ENCODE measurements around the gene TIMM10B. TPM values are rescaled to one million over a fixed set of nuclear protein-coding genes. Genes with fewer than 3 reads are reported as not detected.
"Not testable (repeated sequence)": the region's sequence is repeated elsewhere in the genome, so short reads cannot be mapped to it uniquely, and the experiment has no call there.

Gene TIMM10B
- total RNA-seq, 1 donor from 2014 or later: 43.0 TPM

DNA sequence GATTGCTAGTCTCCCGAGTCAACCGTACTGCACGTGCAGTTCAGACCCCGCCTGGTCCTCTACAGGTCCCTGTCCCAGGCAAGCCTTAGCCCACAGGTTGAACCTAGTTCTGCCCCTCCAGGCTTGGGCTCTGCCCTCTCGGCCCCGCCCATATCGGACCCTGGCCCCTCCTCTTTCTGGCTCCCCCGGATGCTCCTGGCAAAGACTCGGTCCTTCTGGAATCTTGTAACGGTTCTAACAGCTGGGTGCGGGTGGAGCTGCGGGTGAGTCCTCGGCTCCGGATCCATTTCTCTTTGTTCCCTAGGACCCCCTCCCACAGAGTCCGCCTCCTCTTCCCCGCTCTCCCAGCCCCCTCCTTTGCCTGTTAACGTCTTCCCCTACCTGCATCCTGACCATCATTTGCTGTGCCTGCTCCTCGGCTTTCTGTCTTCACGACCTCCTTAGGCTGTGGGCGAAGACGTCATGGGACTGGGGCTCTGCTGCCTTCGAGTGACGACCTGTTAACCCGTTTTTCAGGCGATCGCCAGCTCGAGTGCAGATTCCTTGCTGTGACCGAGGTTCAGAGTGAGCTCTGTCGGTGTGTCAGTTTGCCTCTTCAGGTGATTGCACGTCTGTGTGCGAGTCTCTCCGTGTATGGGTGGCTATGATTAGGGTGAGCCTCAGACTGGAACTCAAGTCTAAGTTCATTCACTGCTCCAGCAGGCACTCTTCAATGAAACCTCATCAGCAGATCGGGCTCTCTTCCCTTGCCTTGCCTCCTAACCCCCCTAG is 16.0 kb downstream of the TIMM10B start, which contains the start of gene DNHD1:
Gene DNHD1 (plus strand): TSS at position 212 of the 771 bp plus-strand sequence. CDS start 936 bp downstream, outside the sequence.
- Mint-ChIP-seq H3K27me3 (ENCODE audit: low read depth) (no peaks in the 10 kb centered on the region), H3K27ac (no peak within 1 kb of the TSS), H3K9me3 (no peaks in the 10 kb centered on the region), H3K36me3 (ENCODE audit: low read depth) (peaks cover 55% of the 10 kb centered on the region), H3K4me1 (ENCODE audit: low read depth) (peaks cover 3% of the 10 kb centered on the region), H3K4me3 (ENCODE audit: low read depth) (no peak within 1 kb of the TSS)
- intact Hi-C loops (cut with micrococcal nuclease): no loop called here
- no peak for DNase-seq (ENCODE audit: low spot score)

DNA sequence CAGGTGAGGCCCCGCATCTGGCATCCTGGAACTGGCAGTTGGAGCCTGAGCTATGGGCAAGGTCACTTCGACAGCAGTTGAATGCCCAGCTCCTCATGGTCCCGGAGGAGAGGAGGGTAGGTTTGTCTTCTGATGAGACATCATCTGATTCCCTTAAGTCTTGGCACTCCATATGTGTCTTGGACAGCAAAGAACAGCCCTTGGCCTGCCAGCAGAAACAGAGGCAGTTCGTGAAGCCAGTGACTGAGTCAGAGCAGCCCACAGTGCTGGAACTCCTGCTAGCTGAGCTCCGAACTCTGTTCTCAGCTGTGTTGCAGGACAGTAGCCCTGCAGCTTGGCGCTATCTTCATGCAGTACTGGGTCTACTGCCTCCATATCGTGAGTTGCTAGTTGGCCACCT is 16.8 kb downstream of the TIMM10B start:
- no peak overlapping the region for H3K27ac Mint-ChIP-seq
- DNase-seq (ENCODE audit: low spot score): no peak
- H3K36me3 Mint-ChIP-seq (ENCODE audit: low read depth): peaks cover 50% of the 10 kb centered on the region
- intact Hi-C loops (cut with micrococcal nuclease): no loop called here
- no peaks in the 10 kb centered on the region for H3K27me3 Mint-ChIP-seq (ENCODE audit: low read depth)
- peaks cover 3% of the 10 kb centered on the region for H3K4me1 Mint-ChIP-seq (ENCODE audit: low read depth)
- no peaks in the 10 kb centered on the region for H3K9me3 Mint-ChIP-seq
- H3K4me3 Mint-ChIP-seq (ENCODE audit: low read depth): no peak overlapping the region

DNA sequence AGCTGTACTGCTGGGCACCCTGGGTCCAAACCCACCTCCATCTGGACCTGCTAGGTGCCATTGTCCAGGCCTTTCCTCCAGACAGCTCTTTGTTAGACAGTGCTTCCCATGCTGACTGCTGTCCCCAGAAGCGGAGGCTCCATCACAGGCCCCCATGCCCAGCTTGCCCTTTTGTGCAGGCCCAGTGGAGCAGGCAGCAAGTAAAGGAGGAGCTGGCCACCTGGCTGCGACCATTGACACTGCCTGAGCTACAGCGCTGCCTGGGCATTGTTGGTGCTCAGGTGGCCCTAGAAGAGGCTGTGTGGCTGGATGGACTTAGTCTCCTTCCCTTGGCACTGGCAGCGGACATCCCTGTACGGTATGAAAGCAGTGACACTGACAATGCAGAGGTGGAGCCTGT is 17.2 kb downstream of the TIMM10B start:
- H3K27me3 Mint-ChIP-seq (ENCODE audit: low read depth): no peaks in the 10 kb centered on the region
- no peak overlapping the region for H3K27ac Mint-ChIP-seq
- peaks cover 3% of the 10 kb centered on the region for H3K4me1 Mint-ChIP-seq (ENCODE audit: low read depth)
- intact Hi-C loops (cut with micrococcal nuclease): no loop called here
- peaks cover 50% of the 10 kb centered on the region for H3K36me3 Mint-ChIP-seq (ENCODE audit: low read depth)
- no peaks in the 10 kb centered on the region for H3K9me3 Mint-ChIP-seq
- no peak overlapping the region for H3K4me3 Mint-ChIP-seq (ENCODE audit: low read depth)
- no peak for DNase-seq (ENCODE audit: low spot score)

GRCh38 chr11:6502382-6502781 is 21.1 kb downstream of the TIMM10B start:
- DNase-seq (ENCODE audit: low spot score): no peak
- no peaks in the 10 kb centered on the region for H3K9me3 Mint-ChIP-seq
- H3K4me3 Mint-ChIP-seq (ENCODE audit: low read depth): no peak overlapping the region
- no peaks in the 10 kb centered on the region for H3K27me3 Mint-ChIP-seq (ENCODE audit: low read depth)
- peaks cover 42% of the 10 kb centered on the region for H3K36me3 Mint-ChIP-seq (ENCODE audit: low read depth)
- H3K27ac Mint-ChIP-seq: no peak overlapping the region
- intact Hi-C loops (cut with micrococcal nuclease): no loop called here
- peaks cover 3% of the 10 kb centered on the region for H3K4me1 Mint-ChIP-seq (ENCODE audit: low read depth)

- Mint-ChIP-seq H3K4me1 (ENCODE audit: low read depth) (peaks cover 3% of the 10 kb centered on the region), H3K27ac (no peak overlapping the region), H3K36me3 (ENCODE audit: low read depth) (peaks cover 41% of the 10 kb centered on the region), H3K4me3 (ENCODE audit: low read depth) (no peak overlapping the region), H3K9me3 (no peaks in the 10 kb centered on the region), H3K27me3 (ENCODE audit: low read depth) (no peaks in the 10 kb centered on the region)
- intact Hi-C loops (cut with micrococcal nuclease): loop anchor here (2.0 kb wide), 1 partner anchor 23 kb away; the partner anchor contains the start of genes ARFIP2 and TIMM10B
- no peak for DNase-seq (ENCODE audit: low spot score)
Measured at GRCh38 chr11:6504166-6504565, 22.9 kb downstream of the TIMM10B start.

DNA sequence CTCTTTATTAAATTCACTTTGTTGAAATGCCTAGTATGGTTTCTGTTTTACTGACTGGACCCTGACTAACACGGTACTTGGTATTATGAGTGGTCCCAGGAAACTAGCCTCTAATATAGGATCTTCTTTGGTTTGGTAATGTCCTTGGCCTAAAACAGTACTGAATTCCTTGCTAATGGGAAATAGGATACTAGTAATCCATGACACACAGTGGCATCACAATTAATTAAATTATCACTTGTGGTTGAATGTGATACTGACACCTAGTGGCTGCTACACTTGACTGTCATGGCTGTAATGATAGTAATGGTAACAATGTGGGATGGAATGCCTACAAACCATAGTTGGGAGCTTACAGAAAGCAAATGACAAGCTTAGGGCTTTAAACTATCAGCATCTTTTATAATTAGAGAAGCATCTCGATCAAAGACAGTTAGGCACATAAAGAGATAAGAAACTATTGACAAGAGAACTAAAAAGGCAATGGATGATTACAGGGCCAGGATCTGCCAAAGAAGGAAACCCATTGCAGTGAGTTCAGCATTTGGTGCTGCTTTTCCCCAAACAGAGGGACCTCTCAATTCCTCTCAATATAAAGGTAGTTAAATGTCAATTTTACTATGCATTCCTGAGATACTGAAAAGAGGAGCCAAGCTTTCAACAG is 24.4 kb downstream of the TIMM10B start:
- H3K27ac Mint-ChIP-seq: no peak overlapping the region
- peaks cover 3% of the 10 kb centered on the region for H3K4me1 Mint-ChIP-seq (ENCODE audit: low read depth)
- no peak overlapping the region for H3K4me3 Mint-ChIP-seq (ENCODE audit: low read depth)
- no peaks in the 10 kb centered on the region for H3K9me3 Mint-ChIP-seq
- peaks cover 40% of the 10 kb centered on the region for H3K36me3 Mint-ChIP-seq (ENCODE audit: low read depth)
- H3K27me3 Mint-ChIP-seq (ENCODE audit: low read depth): no peaks in the 10 kb centered on the region
- DNase-seq (ENCODE audit: low spot score): no peak
- intact Hi-C loops (cut with micrococcal nuclease): loop anchor here (1.0 to 2.0 kb wide), 2 partner anchors 25 to 126 kb away; partner anchors contain the start of genes ARFIP2 and TIMM10B

- Mint-ChIP-seq H3K36me3 (ENCODE audit: low read depth) (peaks cover 50% of the 10 kb centered on the region), H3K27ac (no peak overlapping the region), H3K27me3 (ENCODE audit: low read depth) (no peaks in the 10 kb centered on the region), H3K4me3 (ENCODE audit: low read depth) (no peak overlapping the region), H3K4me1 (ENCODE audit: low read depth) (peaks cover 4% of the 10 kb centered on the region), H3K9me3 (no peaks in the 10 kb centered on the region)
- intact Hi-C loops (cut with micrococcal nuclease): no loop called here
- no peak for DNase-seq (ENCODE audit: low spot score)
Measured at GRCh38 chr11:6516865-6517264, 35.6 kb downstream of the TIMM10B start.

DNA sequence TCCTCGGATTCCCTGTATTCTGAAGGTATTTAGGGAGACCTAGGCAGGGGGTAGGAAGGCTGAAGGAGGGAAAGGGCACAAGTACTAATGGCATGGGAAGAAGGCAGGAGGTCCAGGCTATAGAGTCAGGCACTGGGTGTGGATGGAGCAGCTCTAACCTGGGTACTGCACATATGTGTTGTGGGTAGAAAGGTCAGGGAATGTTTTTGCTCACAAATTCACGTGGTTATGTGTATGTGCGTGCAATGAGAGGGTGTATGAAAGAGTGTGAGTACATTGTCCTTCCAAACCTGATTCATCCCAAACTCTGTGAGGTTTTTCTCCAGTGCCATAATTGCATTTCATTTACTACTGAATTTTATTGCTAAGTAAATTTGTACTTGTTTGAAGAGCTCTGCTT is 39.0 kb downstream of the TIMM10B start:
- no peaks in the 10 kb centered on the region for H3K27me3 Mint-ChIP-seq (ENCODE audit: low read depth)
- H3K27ac Mint-ChIP-seq: no peak overlapping the region
- intact Hi-C loops (cut with micrococcal nuclease): loop anchor here (5.0 kb wide), 2 partner anchors 38 to 198 kb away; partner anchors contain the start of genes ARFIP2, CAVIN3 and TIMM10B
- peaks cover 44% of the 10 kb centered on the region for H3K36me3 Mint-ChIP-seq (ENCODE audit: low read depth)
- peaks cover 21% of the 10 kb centered on the region for H3K4me1 Mint-ChIP-seq (ENCODE audit: low read depth)
- no peak overlapping the region for H3K4me3 Mint-ChIP-seq (ENCODE audit: low read depth)
- H3K9me3 Mint-ChIP-seq: no peaks in the 10 kb centered on the region
- no peak for DNase-seq (ENCODE audit: low spot score)

DNA sequence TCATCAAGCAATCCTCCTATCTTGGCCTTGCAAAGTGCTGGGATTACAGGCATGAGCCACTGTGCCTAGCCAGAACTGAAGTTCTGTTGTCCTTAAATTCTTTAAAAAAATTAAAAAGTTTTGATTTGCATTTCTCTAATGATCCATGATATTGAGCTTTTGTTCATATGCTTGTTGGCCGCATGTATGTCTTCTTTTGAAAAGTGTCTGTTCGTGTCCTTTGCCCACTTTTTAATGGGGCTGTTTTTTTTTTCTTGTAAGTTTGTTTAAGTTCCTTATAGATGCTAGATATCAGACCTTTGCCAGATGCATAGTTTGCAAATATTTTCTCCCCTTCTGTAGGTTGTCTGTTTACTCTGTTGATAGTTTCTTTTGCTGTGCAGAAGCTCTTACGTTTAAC is 40.6 kb downstream of the TIMM10B start:
- Mint-ChIP-seq H3K36me3 (ENCODE audit: low read depth) (peaks cover 45% of the 10 kb centered on the region), H3K4me1 (ENCODE audit: low read depth) (peaks cover 34% of the 10 kb centered on the region)
- H3K9me3 Mint-ChIP-seq; H3K27me3 Mint-ChIP-seq (ENCODE audit: low read depth); H3K4me3 Mint-ChIP-seq (ENCODE audit: low read depth); DNase-seq (ENCODE audit: low spot score); H3K27ac Mint-ChIP-seq: not testable (repeated sequence)
- intact Hi-C loops (cut with micrococcal nuclease): loop anchor here (5.0 kb wide), 2 partner anchors 40 to 200 kb away; partner anchors contain the start of genes ARFIP2, CAVIN3 and TIMM10B

- intact Hi-C loops (cut with micrococcal nuclease): loop anchor here (5.0 kb wide), 2 partner anchors 41 to 201 kb away; partner anchors contain the start of genes ARFIP2, CAVIN3 and TIMM10B
- H3K27me3 Mint-ChIP-seq (ENCODE audit: low read depth): no peaks in the 10 kb centered on the region
- H3K36me3 Mint-ChIP-seq (ENCODE audit: low read depth): peaks cover 52% of the 10 kb centered on the region
- peaks cover 40% of the 10 kb centered on the region for H3K4me1 Mint-ChIP-seq (ENCODE audit: low read depth)
- no peak for DNase-seq (ENCODE audit: low spot score)
- no peak overlapping the region for H3K4me3 Mint-ChIP-seq (ENCODE audit: low read depth)
- no peaks in the 10 kb centered on the region for H3K9me3 Mint-ChIP-seq
- H3K27ac Mint-ChIP-seq: peak overlapping the region; percentile 52
Measured at GRCh38 chr11:6523253-6523652, 42.0 kb downstream of the TIMM10B start.

- DNase-seq (ENCODE audit: low spot score): no peak
- Mint-ChIP-seq H3K36me3 (ENCODE audit: low read depth) (peaks cover 39% of the 10 kb centered on the region), H3K27me3 (ENCODE audit: low read depth) (no peaks in the 10 kb centered on the region), H3K4me1 (ENCODE audit: low read depth) (peaks cover 36% of the 10 kb centered on the region), H3K4me3 (ENCODE audit: low read depth) (peak overlapping the region; percentile 58), H3K27ac (peak overlapping the region; percentile 81), H3K9me3 (no peaks in the 10 kb centered on the region)
- intact Hi-C loops (cut with micrococcal nuclease): no loop called here
Measured at GRCh38 chr11:6526411-6527135, 45.3 kb downstream of the TIMM10B start.

- Mint-ChIP-seq H3K9me3 (no peaks in the 10 kb centered on the region), H3K4me3 (ENCODE audit: low read depth) (no peak overlapping the region), H3K27ac (no peak overlapping the region), H3K36me3 (ENCODE audit: low read depth) (peaks cover 40% of the 10 kb centered on the region), H3K4me1 (ENCODE audit: low read depth) (peaks cover 29% of the 10 kb centered on the region), H3K27me3 (ENCODE audit: low read depth) (no peaks in the 10 kb centered on the region)
- intact Hi-C loops (cut with micrococcal nuclease): no loop called here
- no peak for DNase-seq (ENCODE audit: low spot score)
Measured at GRCh38 chr11:6529266-6529665, 48.0 kb downstream of the TIMM10B start.
